ENCODE data around the gene LRRC4C.
"Not testable (repeated sequence)": the region's sequence is repeated elsewhere in the genome, so short reads cannot be mapped to it uniquely, and the experiment has no call there.

Gene LRRC4C

GRCh38 chr11:40877981-40878380 is 581.5 kb downstream of the LRRC4C start:
- FAIRE-seq, result no peak
- TF ChIP-seq TAF1 (IDR thresholded peaks at IDR 0.05; ENCODE audit: low read depth, low read length) (no peak), POU2F2 (IDR thresholded peaks at IDR 0.05; ENCODE audit: low read depth, low read length) (no peak), SPI1 (IDR thresholded peaks at IDR 0.05; ENCODE audit: low read depth, low read length) (no peak), PAX5 (IDR thresholded peaks at IDR 0.05; ENCODE audit: insufficient read depth, low read length, severe bottlenecking) (no peak), POLR2AphosphoS5 (IDR thresholded peaks at IDR 0.05; ENCODE audit: low read depth, low read length) (no peak)
- DNase-seq (ENCODE audit: insufficient read length, low spot score), result no peak

DNA sequence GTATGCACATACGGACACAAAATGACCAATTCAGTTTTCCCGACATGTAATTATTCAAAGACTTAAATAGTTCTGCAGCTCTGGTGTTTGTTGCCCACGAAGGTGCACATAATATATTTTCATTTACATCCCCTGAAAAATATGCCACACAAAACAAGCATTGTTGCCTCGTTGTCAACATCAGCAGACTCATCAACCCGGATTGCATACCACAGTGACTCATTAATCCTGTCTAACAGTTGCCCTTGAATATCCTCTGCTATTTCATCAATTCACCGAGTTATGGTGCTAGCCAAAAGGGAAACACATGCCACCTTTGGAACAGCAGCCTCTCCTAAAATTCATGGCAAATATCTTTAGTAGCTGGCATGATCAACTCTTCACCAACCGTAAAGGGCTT is 582.2 kb downstream of the LRRC4C start:
- no peak for DNase-seq (ENCODE audit: insufficient read length, low spot score)

GRCh38 chr11:40867991-40868632 is 591.3 kb downstream of the LRRC4C start:
- FAIRE-seq, result no peak
- DNase-seq (ENCODE audit: insufficient read length, low spot score), result no peak
- TF ChIP-seq POLR2AphosphoS5 (IDR thresholded peaks at IDR 0.05; ENCODE audit: low read depth, low read length), result no peak
- TF ChIP-seq POLR2A (IDR thresholded peaks at IDR 0.05; ENCODE audit: low read depth, low read length), result no peak
- no peak for TF ChIP-seq TAF1 (IDR thresholded peaks at IDR 0.05; ENCODE audit: low read depth, low read length)
- TF ChIP-seq SPI1 (IDR thresholded peaks at IDR 0.05; ENCODE audit: low read depth, low read length), result no peak
- no peak for TF ChIP-seq POU2F2 (IDR thresholded peaks at IDR 0.05; ENCODE audit: low read depth, low read length)
- TF ChIP-seq PAX5 (IDR thresholded peaks at IDR 0.05; ENCODE audit: insufficient read depth, low read length, severe bottlenecking), result no peak

More for the DNA sequence above, 582.2 kb downstream of the LRRC4C start:
- FAIRE-seq, result no peak
- no peak for TF ChIP-seq POU2F2 (IDR thresholded peaks at IDR 0.05; ENCODE audit: low read depth, low read length)
- TF ChIP-seq POLR2A (IDR thresholded peaks at IDR 0.05; ENCODE audit: low read depth, low read length), result no peak
- no peak for TF ChIP-seq SPI1 (IDR thresholded peaks at IDR 0.05; ENCODE audit: low read depth, low read length)
- no peak for TF ChIP-seq POLR2AphosphoS5 (IDR thresholded peaks at IDR 0.05; ENCODE audit: low read depth, low read length)
- TF ChIP-seq PAX5 (IDR thresholded peaks at IDR 0.05; ENCODE audit: insufficient read depth, low read length, severe bottlenecking), result no peak
- TF ChIP-seq TAF1 (IDR thresholded peaks at IDR 0.05; ENCODE audit: low read depth, low read length), result no peak

GRCh38 chr11:40857754-40858153 is 601.7 kb downstream of the LRRC4C start:
- not testable (repeated sequence) for FAIRE-seq; DNase-seq (ENCODE audit: insufficient read length, low spot score)

GRCh38 chr11:40842750-40843339 is 616.6 kb downstream of the LRRC4C start:
- TF ChIP-seq POLR2AphosphoS5 (IDR thresholded peaks at IDR 0.05; ENCODE audit: low read depth, low read length) (no peak), POU2F2 (IDR thresholded peaks at IDR 0.05; ENCODE audit: low read depth, low read length) (no peak), POLR2A (IDR thresholded peaks at IDR 0.05; ENCODE audit: low read depth, low read length) (no peak), PAX5 (IDR thresholded peaks at IDR 0.05; ENCODE audit: insufficient read depth, low read length, severe bottlenecking) (no peak), TAF1 (IDR thresholded peaks at IDR 0.05; ENCODE audit: low read depth, low read length) (no peak), SPI1 (IDR thresholded peaks at IDR 0.05; ENCODE audit: low read depth, low read length) (no peak)

DNA sequence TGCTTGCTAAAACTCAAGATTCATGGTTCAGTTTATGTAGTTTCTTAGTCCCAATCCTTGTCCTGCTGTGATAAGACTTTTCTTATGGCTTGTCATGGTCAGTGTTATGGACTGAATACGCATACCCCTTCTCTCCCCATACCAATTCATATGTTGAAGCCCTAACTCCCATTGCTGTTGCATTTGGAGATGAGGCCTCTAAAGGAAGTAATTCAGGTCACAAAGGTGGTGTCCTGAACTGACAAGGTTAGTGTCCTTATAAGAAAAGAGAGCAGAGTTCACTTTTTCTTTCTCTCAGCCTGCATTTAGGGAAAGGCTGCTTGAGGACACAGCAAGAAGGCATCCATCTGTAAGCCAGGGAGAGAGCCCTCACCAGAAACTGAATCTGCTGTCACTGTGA is 618.2 kb downstream of the LRRC4C start:
- no peak for TF ChIP-seq TAF1 (IDR thresholded peaks at IDR 0.05; ENCODE audit: low read depth, low read length)
- TF ChIP-seq POLR2AphosphoS5 (IDR thresholded peaks at IDR 0.05; ENCODE audit: low read depth, low read length), result no peak
- no peak for TF ChIP-seq POLR2A (IDR thresholded peaks at IDR 0.05; ENCODE audit: low read depth, low read length)
- TF ChIP-seq PAX5 (IDR thresholded peaks at IDR 0.05; ENCODE audit: insufficient read depth, low read length, severe bottlenecking), result no peak
- no peak for TF ChIP-seq POU2F2 (IDR thresholded peaks at IDR 0.05; ENCODE audit: low read depth, low read length)
- TF ChIP-seq SPI1 (IDR thresholded peaks at IDR 0.05; ENCODE audit: low read depth, low read length), result no peak
- FAIRE-seq, result no peak
- no peak for DNase-seq (ENCODE audit: insufficient read length, low spot score)

More at GRCh38 chr11:40842750-40843339, 616.6 kb downstream of the LRRC4C start:
- DNase-seq (ENCODE audit: insufficient read length, low spot score), result no peak
- FAIRE-seq, result no peak

DNA sequence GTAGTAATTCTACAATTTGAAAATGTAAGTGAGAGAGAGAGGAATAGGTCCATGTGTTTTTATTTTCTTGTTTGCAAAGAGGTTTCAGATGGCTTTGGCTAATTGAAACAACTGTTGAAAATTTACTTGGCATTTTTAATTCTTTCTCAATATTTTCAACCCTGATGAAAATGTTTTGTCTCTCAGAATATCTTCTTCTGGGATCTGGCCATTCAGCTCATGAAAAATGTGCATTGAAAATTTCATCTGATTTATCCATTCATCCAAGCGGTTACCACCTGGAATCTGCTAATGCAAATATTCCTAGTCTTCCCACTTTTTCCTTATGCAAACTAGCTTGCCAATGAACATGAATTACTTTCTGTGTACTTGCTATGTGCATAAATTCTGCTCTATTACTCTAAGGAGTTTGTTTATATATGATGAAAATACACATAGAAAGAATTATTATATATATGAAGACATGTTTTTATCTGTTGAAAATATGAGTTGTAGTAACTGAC is 621.2 kb downstream of the LRRC4C start:
- FAIRE-seq, result no peak
- no peak for TF ChIP-seq POLR2AphosphoS5 (IDR thresholded peaks at IDR 0.05; ENCODE audit: low read depth, low read length)
- TF ChIP-seq POLR2A (IDR thresholded peaks at IDR 0.05; ENCODE audit: low read depth, low read length), result no peak
- no peak for TF ChIP-seq SPI1 (IDR thresholded peaks at IDR 0.05; ENCODE audit: low read depth, low read length)
- TF ChIP-seq PAX5 (IDR thresholded peaks at IDR 0.05; ENCODE audit: insufficient read depth, low read length, severe bottlenecking), result no peak
- TF ChIP-seq TAF1 (IDR thresholded peaks at IDR 0.05; ENCODE audit: low read depth, low read length), result no peak
- no peak for TF ChIP-seq POU2F2 (IDR thresholded peaks at IDR 0.05; ENCODE audit: low read depth, low read length)
- no peak for DNase-seq (ENCODE audit: insufficient read length, low spot score)

DNA sequence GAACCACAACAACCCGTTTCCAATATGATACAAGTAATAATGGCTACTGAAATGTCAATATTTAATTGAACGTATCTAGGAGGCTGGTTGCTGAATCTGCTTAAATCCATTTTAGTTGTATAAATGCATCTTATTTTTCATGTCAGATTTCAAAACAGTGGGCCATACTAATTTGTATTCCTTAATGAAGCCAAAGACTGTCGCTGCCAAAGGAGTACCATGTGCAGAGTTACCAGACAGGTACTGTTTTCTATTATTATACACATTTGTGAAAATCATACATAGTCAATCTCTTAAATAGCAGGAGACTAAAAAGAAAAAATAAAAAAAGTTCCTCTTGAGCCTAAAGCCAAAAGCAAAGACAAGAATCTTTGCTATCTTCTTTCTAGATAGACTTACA is 632.3 kb downstream of the LRRC4C start:
- FAIRE-seq (no peak), DNase-seq (ENCODE audit: insufficient read length, low spot score) (no peak)
- TF ChIP-seq POLR2A (IDR thresholded peaks at IDR 0.05; ENCODE audit: low read depth, low read length), result no peak

DNA sequence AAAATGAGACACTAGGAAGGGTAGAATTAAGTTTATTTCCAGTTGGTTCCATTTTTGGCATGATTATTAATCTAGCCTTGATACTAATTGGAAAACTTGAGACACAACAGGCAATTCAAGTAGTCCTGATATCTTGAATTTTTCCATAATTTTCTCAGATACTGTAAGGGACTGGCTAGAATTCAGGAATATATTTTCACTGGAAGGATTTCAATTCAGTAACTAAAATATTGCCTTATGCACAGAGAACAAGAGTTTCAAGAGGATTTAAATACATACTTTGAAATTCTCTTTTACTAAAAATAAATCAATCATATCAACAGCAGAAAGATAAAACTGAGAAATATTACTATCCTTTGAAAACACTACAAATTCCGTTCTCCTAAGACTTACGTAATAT is 632.9 kb downstream of the LRRC4C start:
- TF ChIP-seq POLR2AphosphoS5 (IDR thresholded peaks at IDR 0.05; ENCODE audit: low read depth, low read length), result no peak
- no peak for TF ChIP-seq POLR2A (IDR thresholded peaks at IDR 0.05; ENCODE audit: low read depth, low read length)
- no peak for TF ChIP-seq SPI1 (IDR thresholded peaks at IDR 0.05; ENCODE audit: low read depth, low read length)
- TF ChIP-seq TAF1 (IDR thresholded peaks at IDR 0.05; ENCODE audit: low read depth, low read length), result no peak
- no peak for TF ChIP-seq POU2F2 (IDR thresholded peaks at IDR 0.05; ENCODE audit: low read depth, low read length)
- no peak for TF ChIP-seq PAX5 (IDR thresholded peaks at IDR 0.05; ENCODE audit: insufficient read depth, low read length, severe bottlenecking)
- no peak for DNase-seq (ENCODE audit: insufficient read length, low spot score)
- no peak for FAIRE-seq

DNA sequence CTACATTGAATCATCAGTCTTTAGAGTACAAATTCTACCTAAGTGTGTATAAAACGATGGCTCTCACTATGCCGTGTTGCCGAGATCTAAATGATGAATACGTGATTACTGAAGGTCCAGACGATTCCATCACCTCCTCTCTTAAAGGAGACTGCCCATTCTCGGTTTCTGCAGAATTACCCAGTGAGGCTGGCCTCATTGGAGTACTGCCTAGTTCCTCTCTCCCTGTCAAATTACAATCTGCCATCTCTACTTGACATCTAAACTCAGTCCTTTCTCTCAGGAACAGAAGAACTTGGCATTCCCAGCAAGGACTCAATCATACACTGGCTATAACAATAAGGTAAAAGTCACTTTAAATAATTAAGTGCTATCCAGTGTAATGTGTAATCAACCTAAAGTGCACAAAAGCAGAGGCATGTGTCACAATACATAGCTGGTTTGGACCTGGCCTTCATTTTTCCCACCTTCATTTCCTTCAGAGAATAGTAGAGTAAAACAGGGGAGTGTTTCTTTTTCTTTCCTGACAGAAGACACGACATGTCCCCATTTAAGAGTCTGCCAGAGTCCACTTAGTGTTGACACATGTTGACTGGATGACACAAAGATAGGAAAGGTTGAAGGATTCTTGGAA is 634.1 kb downstream of the LRRC4C start:
- no peak for FAIRE-seq
- no peak for DNase-seq (ENCODE audit: insufficient read length, low spot score)
- no peak for TF ChIP-seq PAX5 (IDR thresholded peaks at IDR 0.05; ENCODE audit: insufficient read depth, low read length, severe bottlenecking)
- TF ChIP-seq POU2F2 (IDR thresholded peaks at IDR 0.05; ENCODE audit: low read depth, low read length), result no peak
- no peak for TF ChIP-seq POLR2AphosphoS5 (IDR thresholded peaks at IDR 0.05; ENCODE audit: low read depth, low read length)
- TF ChIP-seq POLR2A (IDR thresholded peaks at IDR 0.05; ENCODE audit: low read depth, low read length), result no peak
- TF ChIP-seq SPI1 (IDR thresholded peaks at IDR 0.05; ENCODE audit: low read depth, low read length), result no peak
- no peak for TF ChIP-seq TAF1 (IDR thresholded peaks at IDR 0.05; ENCODE audit: low read depth, low read length)

Data from GM12891 (cell line).